NCI-H1694 (cell line): Measurements from ENCODE around the gene C16orf82.

Experiments used
- DNase-seq: peaks from one replicate; lab custom pipeline; 2025; lab: John Stamatoyannopoulos, UW

Gene C16orf82

DNA sequence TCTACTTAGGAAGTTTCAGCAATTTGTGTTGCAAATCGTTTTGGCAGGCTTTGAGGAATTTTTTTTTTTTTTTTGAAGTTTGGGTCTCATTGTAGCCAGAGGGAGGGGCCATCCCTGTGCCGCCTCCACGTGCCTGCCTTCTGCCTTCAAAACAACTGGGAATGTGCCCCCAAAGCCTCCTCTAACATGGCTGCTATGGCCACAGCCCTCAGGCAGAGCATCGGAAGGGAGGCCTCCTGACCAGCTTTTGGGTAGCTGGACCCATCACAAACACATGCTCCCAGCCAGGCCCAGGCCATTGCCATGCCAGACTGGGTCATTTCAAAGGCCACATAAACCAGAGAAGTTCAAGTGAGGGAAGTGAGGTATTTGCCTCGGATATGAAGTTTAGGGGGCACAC lies 21.5 kb downstream of the C16orf82 start:
- DNase-seq = no peak

DNA sequence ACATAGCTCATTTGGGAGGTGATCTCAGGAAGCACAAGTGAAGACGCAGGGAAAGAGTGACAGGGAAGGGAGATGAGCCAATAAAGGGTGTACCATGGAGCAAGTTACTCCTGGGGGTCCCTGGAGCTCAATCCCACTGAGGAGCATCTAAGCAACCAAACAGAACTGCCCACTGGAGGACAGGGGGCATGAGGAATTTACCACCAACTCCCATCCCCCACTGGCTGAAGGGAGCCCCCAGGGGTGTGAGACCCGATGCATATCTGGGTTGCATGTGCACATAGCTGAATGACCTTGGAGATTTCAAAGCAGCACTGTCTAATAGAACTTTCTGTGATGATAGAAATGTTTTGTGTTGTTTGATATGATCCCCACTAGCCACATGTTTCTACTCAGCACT lies 29.6 kb downstream of the C16orf82 start:
- DNase-seq = no peak

DNA sequence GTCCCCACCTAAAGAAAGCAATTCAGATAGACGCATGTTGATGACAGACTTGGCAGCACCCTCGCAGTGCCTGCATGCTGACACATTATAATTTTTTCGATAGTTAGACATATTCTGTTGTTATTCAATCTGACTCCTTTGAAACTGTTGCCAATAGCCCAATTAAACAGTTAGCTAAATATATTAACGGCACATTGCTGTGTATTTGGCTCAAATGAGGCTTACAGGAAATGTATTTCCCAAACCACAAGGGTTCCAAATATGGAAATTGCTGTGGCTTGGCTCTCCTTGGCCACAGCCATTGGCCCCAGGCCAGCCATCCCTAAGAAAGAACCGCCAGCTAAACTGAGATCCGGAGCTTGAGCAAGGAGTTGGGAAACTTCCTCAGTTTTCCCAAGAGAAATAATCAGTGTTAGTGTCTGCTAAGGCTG lies 31.1 kb downstream of the C16orf82 start:
- no peak for DNase-seq

DNA sequence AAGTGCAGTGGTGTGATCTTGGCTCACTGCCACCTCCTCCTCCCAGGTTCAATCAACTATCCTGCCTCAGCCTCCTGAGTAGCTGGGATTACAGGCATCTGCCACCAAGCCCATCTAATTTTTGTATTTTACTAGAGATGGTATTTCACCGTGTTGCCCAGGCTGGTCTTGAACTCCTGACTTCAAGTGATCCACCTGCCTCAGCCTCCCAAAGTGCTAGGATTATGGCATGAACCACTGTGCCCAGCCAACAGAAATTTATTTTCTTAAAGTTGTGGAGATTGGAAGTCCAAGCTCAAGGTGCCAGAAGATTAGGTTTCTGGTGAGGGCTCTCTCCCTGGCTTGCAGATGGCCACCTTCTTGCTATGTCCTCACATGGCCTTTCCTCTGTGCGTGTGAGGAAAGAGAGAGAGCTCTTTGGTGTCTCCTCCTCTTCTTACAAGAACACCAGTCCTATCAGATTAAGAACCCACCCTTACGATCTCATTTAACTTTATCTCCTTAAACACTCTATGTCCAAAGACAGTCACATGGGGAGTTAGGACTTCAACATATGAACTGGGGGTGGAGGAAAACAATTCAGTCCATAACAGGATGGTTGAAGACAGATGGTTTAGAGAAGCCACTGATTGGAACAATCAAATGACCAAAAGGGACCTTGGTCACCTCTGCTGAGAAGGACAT lies 31.8 kb downstream of the C16orf82 start:
- DNase-seq = no peak

DNA sequence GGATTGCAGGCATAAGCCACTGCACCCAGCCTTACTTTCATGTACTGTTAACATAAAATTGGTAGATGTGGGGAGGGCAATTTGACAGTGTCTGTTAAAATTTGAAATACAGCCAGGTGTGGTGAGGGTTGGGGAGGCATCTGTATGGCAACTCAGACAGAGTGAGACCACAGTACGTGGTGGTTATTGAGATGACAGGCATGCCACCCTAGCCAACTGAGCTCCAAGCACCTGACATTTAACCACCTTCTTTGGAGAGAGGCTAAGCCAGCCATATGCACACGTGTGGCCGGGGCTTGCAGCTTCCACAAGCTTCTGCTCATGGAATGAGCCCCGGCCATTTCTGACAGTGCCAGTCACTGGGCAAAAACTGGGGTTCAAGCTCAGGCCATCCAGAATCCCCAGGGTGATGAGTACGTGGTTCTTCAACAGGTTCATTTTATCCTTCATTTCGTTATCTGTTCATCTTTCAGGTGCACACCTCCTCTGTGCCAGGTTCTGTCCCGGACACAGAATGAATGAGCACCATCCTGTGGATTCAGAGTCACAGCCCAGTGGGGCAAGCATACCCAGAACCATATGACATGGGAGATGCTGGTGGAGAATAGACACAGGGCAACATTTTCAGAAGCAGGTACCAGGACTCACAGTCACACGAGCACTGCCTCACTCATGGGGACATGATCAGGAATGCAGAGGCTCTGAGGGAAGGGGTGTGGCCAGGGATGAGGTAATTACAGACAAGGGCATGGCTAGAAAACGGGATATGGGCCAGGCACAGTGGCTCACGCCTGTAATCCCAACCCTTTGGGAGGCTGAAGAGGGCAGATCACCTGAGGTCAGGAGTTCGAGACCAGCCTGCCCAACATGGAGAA lies 36.2 kb downstream of the C16orf82 start:
- no peak for DNase-seq

DNA sequence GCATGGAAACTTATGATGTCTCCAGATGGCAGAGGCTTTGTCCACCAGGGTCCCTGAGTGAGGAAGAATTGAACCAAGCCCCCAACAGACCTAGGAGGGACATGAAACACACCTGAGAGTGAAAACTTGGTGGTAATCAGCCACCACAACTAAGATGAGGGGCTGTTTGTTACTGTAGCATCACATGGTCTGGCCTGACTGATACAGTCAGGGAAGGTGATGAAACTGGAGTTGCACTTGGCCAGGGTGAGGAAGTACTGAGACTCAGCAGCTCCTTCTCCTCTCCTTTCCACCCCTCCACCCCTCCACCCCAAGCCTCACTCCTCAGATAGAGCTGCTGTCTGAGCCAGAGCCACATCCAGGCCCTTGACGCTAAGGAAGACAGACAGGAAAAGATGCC lies 37.2 kb downstream of the C16orf82 start:
- DNase-seq = no peak

DNA sequence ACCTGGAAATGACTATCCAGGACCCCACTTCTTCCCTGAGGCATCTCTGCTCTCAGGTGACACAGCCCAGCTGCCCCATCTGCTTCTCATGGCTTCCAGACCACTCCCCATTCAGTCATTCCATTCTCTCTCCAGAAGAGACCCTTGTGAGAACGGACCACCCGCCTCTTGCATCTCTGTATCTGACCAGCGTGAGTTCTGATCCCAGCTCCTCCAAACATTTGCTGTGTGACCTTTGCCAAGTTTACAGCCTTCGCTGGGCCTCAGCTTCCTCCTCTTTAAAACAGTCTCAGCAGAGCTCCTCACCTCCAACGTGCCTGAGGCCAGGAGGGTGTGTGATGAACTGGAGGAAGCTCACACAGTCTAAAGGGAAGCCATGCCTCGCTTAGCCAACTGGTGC lies 39.6 kb downstream of the C16orf82 start:
- DNase-seq = no peak

DNA sequence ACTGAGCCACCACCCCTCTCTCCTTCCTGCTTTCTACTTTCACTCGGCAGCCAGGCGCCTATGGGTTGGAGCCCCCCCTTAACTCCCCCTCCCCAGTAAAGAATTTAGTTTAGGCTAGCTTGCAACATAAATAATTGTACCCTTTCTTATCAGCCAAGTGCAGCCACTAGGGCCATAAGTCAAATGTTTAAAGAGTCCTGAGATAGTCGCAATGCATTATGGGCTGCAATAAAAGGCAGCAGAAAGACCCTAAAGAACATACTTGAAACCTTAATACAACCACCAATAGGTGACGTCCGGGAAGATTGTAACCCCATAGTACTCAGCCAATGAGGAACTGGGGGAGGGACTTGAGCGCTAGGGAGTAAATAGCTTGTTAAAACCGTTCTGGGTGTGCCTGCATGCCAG lies 40.5 kb downstream of the C16orf82 start:
- no peak for DNase-seq

DNA sequence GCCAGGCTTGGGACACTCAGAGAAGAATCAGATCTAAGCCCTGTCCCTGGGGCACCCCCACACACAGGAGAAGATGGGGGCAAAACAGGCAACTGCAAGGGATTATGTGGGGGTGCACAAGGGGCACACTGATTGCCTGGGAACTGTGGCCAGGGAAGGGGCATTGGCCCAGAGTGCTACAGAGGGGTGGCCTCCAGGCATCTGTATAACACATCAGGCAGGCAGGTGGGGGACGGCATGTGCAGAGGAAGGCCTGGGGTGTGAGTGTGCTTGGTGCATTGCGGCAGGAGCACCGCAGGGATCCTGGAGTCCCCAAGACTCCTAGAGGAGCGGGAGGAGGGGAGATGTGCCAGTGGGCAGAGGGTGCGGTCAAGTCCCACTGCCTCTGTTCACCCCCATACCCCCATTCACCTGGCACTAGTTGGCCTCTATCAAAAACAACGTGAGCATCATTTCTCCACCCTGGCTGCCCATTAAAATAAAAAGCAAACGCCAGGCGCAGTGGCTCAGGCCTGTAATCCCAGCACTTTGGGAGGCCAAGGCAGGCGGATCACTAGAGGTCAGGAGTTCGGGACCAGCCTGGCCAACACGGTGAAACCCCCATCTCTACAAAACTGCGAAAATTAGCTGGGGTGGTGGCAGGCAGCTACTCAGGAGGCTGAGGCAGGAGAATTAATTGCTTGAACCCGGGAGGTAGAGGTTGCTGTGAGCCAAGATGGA lies 41.5 kb downstream of the C16orf82 start:
- DNase-seq = no peak

DNA sequence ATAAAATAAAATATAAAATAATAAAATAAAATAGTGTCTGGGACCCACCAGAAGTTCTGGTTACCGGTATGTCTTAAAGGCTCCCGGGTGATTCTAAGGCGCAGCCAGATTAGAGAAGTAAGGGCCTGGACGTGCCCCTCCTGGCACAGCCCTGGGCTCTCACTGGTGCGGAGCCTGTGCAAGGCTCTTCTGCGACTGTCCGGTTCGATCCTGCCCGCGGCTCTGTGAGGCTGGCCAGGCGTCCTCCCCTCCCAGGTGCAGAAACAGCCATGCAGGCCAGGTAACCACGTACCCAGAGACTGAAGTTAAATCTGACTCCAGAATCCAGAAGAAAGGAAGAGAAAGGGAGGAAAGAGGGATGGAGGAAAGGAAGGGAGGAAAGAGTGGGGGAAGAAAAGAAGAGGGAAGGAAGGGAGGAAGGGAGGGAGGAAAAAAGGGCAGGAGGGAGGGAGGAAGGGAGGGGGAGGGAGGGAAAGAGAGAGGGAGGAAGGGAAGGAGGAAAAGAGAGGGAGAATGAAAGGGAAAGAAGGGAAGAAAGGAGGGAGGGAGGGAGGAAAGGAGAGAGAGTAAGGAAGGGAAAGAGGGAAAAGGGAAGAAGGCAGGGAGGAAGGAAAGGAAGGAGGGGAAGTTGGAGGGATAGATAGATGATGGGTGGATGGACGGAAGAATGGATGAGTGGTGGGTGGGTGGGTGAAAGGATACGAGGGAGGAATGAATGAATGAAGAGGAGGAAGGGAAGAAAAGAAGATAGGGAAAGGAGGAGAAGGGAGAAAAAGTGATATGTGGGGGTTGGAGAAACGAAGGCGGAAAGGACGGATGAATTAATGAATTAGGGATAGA lies 42.3 kb downstream of the C16orf82 start:
- DNase-seq = no peak

DNA sequence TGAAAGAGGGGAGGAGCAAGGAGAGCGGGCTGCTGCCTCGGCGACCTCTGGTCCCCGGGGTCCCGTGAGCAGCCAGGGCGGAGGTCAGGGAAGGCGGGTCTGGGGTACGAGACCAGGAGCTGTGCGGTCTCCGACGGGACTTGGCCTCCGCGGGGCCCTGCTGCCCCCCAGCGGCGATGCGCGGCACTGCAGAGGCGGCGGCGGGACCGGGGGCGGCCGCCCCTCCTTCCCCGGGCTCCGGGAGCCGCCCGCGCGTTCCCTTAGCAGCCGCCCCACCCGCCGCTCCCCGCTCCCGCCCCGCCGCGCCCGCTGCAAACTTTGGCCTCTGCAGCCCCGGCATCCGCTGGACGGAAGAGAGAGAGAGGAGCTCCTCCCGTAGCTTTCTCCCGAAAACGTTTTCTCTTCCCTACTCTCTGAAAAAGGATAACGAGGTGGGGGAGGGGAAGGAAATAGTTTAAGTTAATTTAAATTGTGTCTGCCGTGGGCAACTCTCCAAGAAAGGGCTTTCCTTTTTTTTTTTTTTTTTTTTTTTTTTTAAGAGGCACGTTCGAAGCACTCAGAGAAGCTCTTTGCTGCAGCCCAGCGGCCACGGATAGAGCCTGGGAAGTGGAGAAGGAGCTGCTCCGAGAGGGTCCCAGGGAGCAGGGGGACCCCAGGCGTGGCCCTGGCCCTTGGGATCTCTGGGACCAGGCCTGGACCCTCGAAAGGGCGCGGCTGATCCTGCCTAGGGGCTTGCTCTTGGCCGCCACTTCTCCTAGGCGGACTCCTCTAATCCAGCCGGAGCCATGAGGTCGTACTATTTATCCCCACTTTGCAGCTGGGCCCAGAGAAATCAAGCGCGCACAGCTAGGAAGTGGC lies 43.2 kb downstream of the C16orf82 start:
- DNase-seq = peak; percentile 9

DNA sequence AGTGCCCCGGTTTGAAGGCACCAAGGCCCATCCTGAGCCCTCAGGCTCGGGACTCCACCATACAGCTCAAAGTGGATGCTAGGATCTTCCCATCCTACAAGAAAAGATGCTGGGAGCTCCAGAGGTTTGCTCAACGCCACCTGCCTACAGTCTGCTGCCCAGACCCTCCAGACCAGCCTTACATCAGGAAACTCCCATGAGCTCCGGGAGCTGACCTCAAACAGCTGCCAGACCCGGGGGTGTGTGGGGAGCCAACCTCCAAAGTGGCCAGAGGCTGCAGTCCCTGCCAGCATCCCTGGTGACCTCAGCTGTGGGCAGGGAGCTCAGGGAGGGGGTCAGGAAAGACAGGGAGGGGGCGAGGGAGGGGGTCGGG lies 43.8 kb downstream of the C16orf82 start:
- DNase-seq = no peak

DNA sequence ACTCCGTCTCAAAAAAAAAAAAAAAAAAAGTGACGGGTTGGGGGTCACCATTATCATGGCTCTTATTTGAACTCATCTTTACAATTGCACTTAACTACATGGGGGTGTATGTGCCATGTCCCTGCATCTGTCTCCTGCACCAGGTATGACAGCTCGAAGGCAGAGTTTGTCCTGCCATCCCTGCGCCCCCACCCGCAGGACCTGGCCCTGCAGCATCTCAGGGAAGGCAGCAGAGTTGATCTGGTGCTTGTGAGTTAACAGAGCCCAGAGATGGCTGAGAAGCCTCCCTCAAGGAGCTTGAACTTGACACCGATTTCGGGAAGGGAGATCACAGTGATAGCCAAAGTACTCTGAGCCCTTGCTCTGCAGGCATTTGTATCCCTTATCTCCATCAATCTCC lies 44.8 kb downstream of the C16orf82 start:
- no peak for DNase-seq

DNA sequence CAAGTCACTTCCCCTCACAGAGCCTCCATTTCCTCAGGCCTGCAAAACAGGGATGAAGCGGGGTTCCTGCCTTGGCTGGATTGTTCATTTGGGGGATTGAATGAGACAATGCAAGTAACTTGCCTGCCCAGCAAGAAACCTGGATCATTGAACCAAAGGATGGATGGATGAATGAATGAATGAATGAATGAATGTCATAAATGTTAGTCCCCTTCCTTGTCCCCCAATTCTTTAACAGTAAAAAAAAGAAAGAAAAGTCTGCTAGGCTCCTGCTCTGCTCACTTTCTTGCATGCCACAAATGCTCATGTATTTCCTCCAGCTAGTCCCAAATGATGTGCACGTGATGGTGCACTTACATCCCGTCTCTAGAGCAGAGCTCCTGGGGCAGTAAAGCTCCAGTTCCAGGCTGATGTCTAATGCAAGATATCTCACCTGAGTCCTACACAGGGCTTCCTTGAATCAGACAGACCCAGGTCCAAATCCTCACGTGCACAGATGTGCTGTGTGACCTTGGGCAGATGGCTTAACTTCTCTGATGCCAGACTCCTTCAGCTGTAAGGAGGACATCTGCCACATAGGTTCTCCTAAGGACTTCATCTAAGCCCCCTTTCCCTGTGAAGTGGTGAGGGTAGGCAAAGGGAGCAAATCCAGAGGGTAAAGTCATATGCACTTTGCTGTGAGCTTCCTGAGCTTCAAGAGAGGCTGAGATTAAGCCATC lies 45.5 kb downstream of the C16orf82 start:
- no peak for DNase-seq

DNA sequence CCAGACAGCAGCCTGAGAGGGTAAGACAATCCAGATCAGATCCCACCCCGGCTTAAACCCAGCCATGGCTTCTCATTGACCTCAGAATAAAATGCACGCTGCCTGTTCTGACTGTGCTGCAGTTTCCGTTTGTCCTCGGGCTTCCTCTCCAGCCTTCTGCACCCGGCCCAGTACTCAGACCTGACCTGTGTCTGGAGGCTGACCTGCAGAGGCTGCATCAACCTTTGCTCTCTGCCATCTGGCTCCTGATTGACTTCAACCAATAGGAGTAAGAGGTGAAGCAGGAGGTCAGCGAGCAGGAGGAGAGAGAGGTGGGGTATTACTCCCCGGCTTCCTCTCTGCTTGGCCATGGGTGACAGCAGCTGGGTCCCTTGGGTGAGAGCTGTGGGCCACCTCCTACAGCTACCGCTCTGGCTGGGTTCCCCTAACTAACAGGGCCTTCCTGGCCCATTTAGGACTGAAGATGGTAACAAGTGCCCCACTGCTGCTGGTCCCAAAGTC lies 46.7 kb downstream of the C16orf82 start:
- no peak for DNase-seq

DNA sequence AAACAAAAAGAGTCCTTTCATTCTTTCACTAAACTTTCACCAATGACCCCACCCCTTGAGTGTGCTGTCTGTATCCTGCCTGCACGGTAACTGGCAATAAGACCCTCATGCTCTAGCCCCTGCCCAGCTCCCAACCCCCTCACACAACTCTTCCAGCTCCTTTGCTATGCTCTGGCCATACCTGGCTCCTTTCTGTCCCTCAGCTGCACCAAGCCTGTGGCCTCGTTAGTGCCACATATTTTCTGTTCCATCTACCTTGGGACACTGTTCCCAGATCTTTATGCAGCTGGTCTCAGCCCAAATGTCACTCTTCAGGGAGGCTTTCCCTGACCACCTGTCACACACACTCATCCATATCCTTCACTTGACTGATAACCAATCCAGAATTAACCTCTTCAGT lies 47.3 kb downstream of the C16orf82 start:
- DNase-seq = no peak

DNA sequence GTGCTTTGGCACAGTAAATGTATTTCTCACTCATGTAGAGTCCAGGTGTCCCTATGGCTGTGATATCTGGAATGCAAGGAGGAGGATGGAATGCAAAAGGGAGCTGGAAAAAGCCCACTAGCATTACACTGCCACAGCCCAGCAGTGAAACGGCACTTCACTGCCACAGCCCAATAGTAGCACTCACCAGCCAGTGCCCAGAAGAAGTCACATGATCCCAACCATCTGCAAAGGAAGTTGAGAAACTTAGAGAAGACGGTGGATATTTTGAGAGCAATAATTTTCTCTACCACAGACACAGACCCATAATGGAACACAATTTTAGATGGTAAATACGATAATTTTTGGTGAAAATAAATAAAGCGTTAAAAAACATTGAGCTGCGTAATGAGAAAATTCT lies 51.8 kb downstream of the C16orf82 start:
- DNase-seq = no peak
